Natural killer cell (primary cell): ENCODE results near the gene SCG5. TPM values are rescaled to one million over a fixed set of nuclear protein-coding genes. Genes with fewer than 3 reads are reported as not detected.

Experiments used
- ATAC-seq, 3 donors: fragments of 150-1000 bp in 2 of 3; fragments of 200-7000 bp in 1 of 3; cut with Tn5 transposase; 1 replicate in 1 of 3; 2 replicates in 2 of 3; pipeline ENCODE4 v1.10.0; 2021; ENCODE audit warnings: mild to moderate bottlenecking in 2 of 3, moderate library complexity in 2 of 3
- DNase-seq, 2 donors: peaks; one replicate each; pipeline versions ENCODE4 v3.0.0 to v3.0.0-alpha.2; 2013 to 2021; ENCODE audit warnings: mixed read lengths in 1 of 2
- H3K27ac ChIP-seq: one replicate; pipeline ENCODE4 v1.5.1; 2013; ENCODE audit warnings: mild to moderate bottlenecking, low read length
- H3K27me3 ChIP-seq: one replicate; pipeline ENCODE4 v1.6.1; 2013; ENCODE audit warnings: low read length; ENCODE audit not compliant: control insufficient read depth, insufficient read depth
- H3K36me3 ChIP-seq: one replicate; pipeline ENCODE4 v1.6.1; 2013; ENCODE audit warnings: low read length; ENCODE audit not compliant: control insufficient read depth, insufficient read depth
- H3K4me1 ChIP-seq: one replicate; pipeline ENCODE4 v1.6.1; 2013; ENCODE audit warnings: low read length; ENCODE audit not compliant: control insufficient read depth, insufficient read depth
- H3K4me3 ChIP-seq: one replicate; pipeline ENCODE4 v1.5.1; 2013; ENCODE audit warnings: low read length
- H3K9me3 ChIP-seq: one replicate; pipeline ENCODE4 v1.6.1; 2013; ENCODE audit warnings: low read length; ENCODE audit not compliant: control insufficient read depth, insufficient read depth
- H3K27ac Mint-ChIP-seq, 2 donors: one replicate each; pipeline ENCODE4 v1.8.0; 2022; ENCODE audit warnings: mild to moderate bottlenecking in 2 of 2, mixed read lengths in 2 of 2, moderate library complexity in 1 of 2
- H3K27me3 Mint-ChIP-seq, 2 donors: one replicate each; pipeline ENCODE4 v1.8.0; 2022; ENCODE audit warnings: low read depth in 2 of 2, mixed read lengths in 2 of 2
- H3K36me3 Mint-ChIP-seq: one replicate; pipeline ENCODE4 v1.8.0; 2022; ENCODE audit warnings: mixed read lengths
- H3K4me1 Mint-ChIP-seq, 2 donors: one replicate each; pipeline ENCODE4 v1.8.0; 2022; ENCODE audit warnings: mixed read lengths in 2 of 2
- H3K4me3 Mint-ChIP-seq: one replicate; pipeline ENCODE4 v1.8.0; 2022; ENCODE audit warnings: mild to moderate bottlenecking, moderate library complexity, mixed read lengths
- H3K9me3 Mint-ChIP-seq, 2 donors: one replicate each; pipeline ENCODE4 v1.8.0; 2022; ENCODE audit warnings: mixed read lengths in 2 of 2
- CTCF ChIP-seq: fragments of 200-600 bp; IDR thresholded peaks from one replicate; pipeline ENCODE4 v1.8.0; 2022; ENCODE audit warnings: antibody characterized with exemption
- WGBS: methylation state at CpG from one replicate; pipeline ENCODE4 v1.1.7; 2013; ENCODE audit warnings: missing lambda C conversion rate; ENCODE audit not compliant: insufficient coverage; 5-methylcytosine and 5-hydroxymethylcytosine counted together
- intact Hi-C: fragments of 100-400 bp; cut with micrococcal nuclease; formaldehyde crosslinking; loops from one replicate; pipeline ENCODE4 v1.14.2; 2022
- total RNA-seq, 4 donors: library from RNA; stranded (reverse); fragments of 120-200 nt in 1 of 4; gene quantifications; one replicate each; pipeline versions ENCODE4 v1.2.3 to v1.2.4, GENCODE V29; 2013 to 2022

SCG5 gene
- total RNA-seq, 3 donors from 2014 or later (not counting 1 experiment from before 2014, with no cell fraction given): not detected

- 100% methylated on average over 1 of the region's 1 CpG for WGBS
- no peaks in the 10 kb centered on the region for H3K4me1 Mint-ChIP-seq
- no peak overlapping the region for H3K4me3 Mint-ChIP-seq
- intact Hi-C loops: no loop called here
- DNase-seq (no peak), ATAC-seq (no peak)
- no peaks in the 10 kb centered on the region for H3K27me3 ChIP-seq
- H3K9me3 ChIP-seq: no peaks in the 10 kb centered on the region
- H3K4me3 ChIP-seq: no peak overlapping the region
- no peak for TF ChIP-seq CTCF
- H3K27me3 Mint-ChIP-seq: peaks cover 15 to 73% of the 10 kb centered on the region in 2 donors
- no peaks in the 10 kb centered on the region for H3K36me3 Mint-ChIP-seq
- no peak overlapping the region for H3K27ac Mint-ChIP-seq
- no peaks in the 10 kb centered on the region for H3K36me3 ChIP-seq
- H3K4me1 ChIP-seq: no peaks in the 10 kb centered on the region
- no peaks in the 10 kb centered on the region for H3K9me3 Mint-ChIP-seq
- H3K27ac ChIP-seq: no peak overlapping the region
These were observed 98.1 kb downstream of the SCG5 start for GRCh38 chr15:32739522-32740063.

GRCh38 chr15:32743411-32744140 is 102.1 kb downstream of the SCG5 start:
- H3K9me3 Mint-ChIP-seq: no peaks in the 10 kb centered on the region
- Histone ChIP-seq H3K36me3 (no peaks in the 10 kb centered on the region), H3K27me3 (no peaks in the 10 kb centered on the region), H3K4me3 (no peak overlapping the region), H3K9me3 (no peaks in the 10 kb centered on the region), H3K4me1 (no peaks in the 10 kb centered on the region), H3K27ac (no peak overlapping the region)
- H3K27ac Mint-ChIP-seq: no peak overlapping the region
- ATAC-seq (no peak), DNase-seq (no peak)
- 77% methylated on average over 4 of the region's 5 CpGs for WGBS
- no peak for TF ChIP-seq CTCF
- H3K27me3 Mint-ChIP-seq: peaks cover 9 to 56% of the 10 kb centered on the region in 2 donors
- H3K4me3 Mint-ChIP-seq: no peak overlapping the region
- H3K4me1 Mint-ChIP-seq: no peaks in the 10 kb centered on the region
- no peaks in the 10 kb centered on the region for H3K36me3 Mint-ChIP-seq
- intact Hi-C loops: no loop called here

- no peaks in the 10 kb centered on the region for H3K9me3 ChIP-seq
- no peak for ATAC-seq
- no peaks in the 10 kb centered on the region for H3K36me3 ChIP-seq
- TF ChIP-seq CTCF: no peak
- no peaks in the 10 kb centered on the region for H3K9me3 Mint-ChIP-seq
- H3K4me3 Mint-ChIP-seq: no peak overlapping the region
- H3K36me3 Mint-ChIP-seq: no peaks in the 10 kb centered on the region
- intact Hi-C loops: no loop called here
- no peak overlapping the region for H3K27ac ChIP-seq
- H3K27me3 Mint-ChIP-seq: peaks cover 2 to 47% of the 10 kb centered on the region in 2 donors
- H3K27ac Mint-ChIP-seq: no peak overlapping the region
- no peaks in the 10 kb centered on the region for H3K4me1 ChIP-seq
- no peaks in the 10 kb centered on the region for H3K27me3 ChIP-seq
- no peak for DNase-seq
- no peak overlapping the region for H3K4me3 ChIP-seq
- H3K4me1 Mint-ChIP-seq: no peaks in the 10 kb centered on the region
- WGBS: 88% methylated on average over 1 of the region's 4 CpGs
These were observed 104.8 kb downstream of the SCG5 start for GRCh38 chr15:32746116-32746857.

Other genes with a start within 250 kb of the SCG5 start
- gene GOLGA8K, start 238.4 kb upstream of the SCG5 start, total RNA-seq: 1 to 10 TPM; 4.5 to 9.2 (median 6.2) TPM
- gene GOLGA8O, start 186.1 kb upstream of the SCG5 start, total RNA-seq: 10 to 100 TPM; 28.8 to 72.6 (median 35.5) TPM
- gene GOLGA8N, start 48.3 kb upstream of the SCG5 start, total RNA-seq: 100 to 1,000 TPM in 1 of 3 donors, 10 to 100 TPM in 2; 50.5 to 238 (median 72.9) TPM
- 1 to 10 TPM; 1.4 to 8.1 (median 5.6) TPM for gene ARHGAP11A, start 26.2 kb upstream of the SCG5 start, total RNA-seq
- gene GREM1, start 76.3 kb downstream of the SCG5 start, total RNA-seq: not detected